Fibroblast of lung (primary cell): ENCODE data around the gene LRMDA. TPM values are rescaled to one million over a fixed set of nuclear protein-coding genes. Genes with fewer than 3 reads are reported as not detected.

Source experiments
- DNase-seq, 2 donors: peaks; one replicate each; pipeline versions ENCODE4 v3.0.0 to v3.0.0-alpha.2; 2010; ENCODE audit warnings: low read depth in 2 of 2
- H2AFZ ChIP-seq: 2 replicates; pipeline ENCODE4 v1.5.1; 2012; ENCODE audit warnings: low read length, control low read depth, inconsistent platforms
- H3K27ac ChIP-seq: 2 replicates; pipeline ENCODE4 v1.5.1; 2011; ENCODE audit warnings: low read length, control low read depth; ENCODE audit not compliant: insufficient read depth
- H3K27me3 ChIP-seq: 2 replicates; pipeline ENCODE4 v1.5.1; 2011; ENCODE audit warnings: mild to moderate bottlenecking, low read length; ENCODE audit not compliant: control insufficient read depth, insufficient read depth
- H3K36me3 ChIP-seq: 2 replicates; pipeline ENCODE4 v1.5.1; 2011; ENCODE audit warnings: low read length; ENCODE audit not compliant: control insufficient read depth, insufficient read depth
- H3K4me1 ChIP-seq: 2 replicates; pipeline ENCODE4 v1.5.1; 2011; ENCODE audit warnings: low read length; ENCODE audit not compliant: control insufficient read depth, insufficient read depth; ENCODE audit errors: extremely low read depth
- H3K4me2 ChIP-seq: 2 replicates; pipeline ENCODE4 v1.5.1; 2011; ENCODE audit warnings: low read length, control low read depth; ENCODE audit not compliant: insufficient read depth; ENCODE audit errors: extremely low read depth
- H3K4me3 ChIP-seq, 4 experiments: fragments of 200-600 bp in 1 of 4; sonication (generic) in 1 of 4; replicated peaks in 1 of 4; 2 replicates each; pipeline ENCODE4 v1.5.1; 2011 to 2016; ENCODE audit warnings: low read length in 4 of 4, low read depth in 3 of 4, mild to moderate bottlenecking in 3 of 4, control low read depth in 2 of 4, inconsistent platforms in 1 of 4, mixed read lengths in 1 of 4; ENCODE audit not compliant: insufficient read depth in 1 of 4; ENCODE audit errors: control extremely low read depth in 1 of 4
- H3K79me2 ChIP-seq: 2 replicates; pipeline ENCODE4 v1.5.1; 2012; ENCODE audit warnings: mild to moderate bottlenecking, low read length, inconsistent platforms; ENCODE audit not compliant: control insufficient read depth, insufficient read depth
- H3K9ac ChIP-seq: 2 replicates; pipeline ENCODE4 v1.5.1; 2011; ENCODE audit warnings: mild to moderate bottlenecking, low read length, control low read depth; ENCODE audit not compliant: insufficient read depth
- H3K9me3 ChIP-seq: 2 replicates; pipeline ENCODE4 v1.5.1; 2012; ENCODE audit warnings: low read depth, low read length; ENCODE audit not compliant: control insufficient read depth, insufficient read depth
- H4K20me1 ChIP-seq: 2 replicates; pipeline ENCODE4 v1.5.1; 2011; ENCODE audit warnings: low read length; ENCODE audit not compliant: control insufficient read depth, insufficient read depth; ENCODE audit errors: extremely low read depth
- CTCF ChIP-seq, 2 donors: IDR thresholded peaks in 1 of 2; conservative IDR thresholded peaks in 1 of 2; 1 replicate in 1 of 2; 2 replicates in 1 of 2; pipeline ENCODE4 v1.5.1; 2011 to 2012; ENCODE audit warnings: low read length in 2 of 2, control low read depth in 1 of 2, inconsistent platforms in 1 of 2, low read depth in 1 of 2, mild to moderate bottlenecking in 1 of 2
- EZH2 ChIP-seq: IDR thresholded peaks from 2 replicates; pipeline ENCODE4 v1.5.1; 2012; ENCODE audit warnings: low read length, control low read depth, mild to moderate bottlenecking; ENCODE audit errors: missing control alignments
- polyA plus RNA-seq, 2 donors: library from polyadenylated mRNA; depleted of rRNA in 1 of 2; stranded (reverse) in 1 of 2; unstranded in 1 of 2; fragments of >200 nt; gene quantifications; 2 replicates each; pipeline ENCODE4 v1.2.1, GENCODE V29; 2011 to 2012; ENCODE audit warnings: missing spikeins in 1 of 2
- total RNA-seq: library from RNA; depleted of rRNA; stranded (reverse); fragments of >200 nt; gene quantifications from 2 replicates; pipeline ENCODE4 v1.2.1, GENCODE V29; 2014

The LRMDA gene
- total and polyA plus RNA-seq, 2 donors (not counting 1 experiment from before 2014, with no cell fraction given) = 1.7 to 2.0 TPM

DNA sequence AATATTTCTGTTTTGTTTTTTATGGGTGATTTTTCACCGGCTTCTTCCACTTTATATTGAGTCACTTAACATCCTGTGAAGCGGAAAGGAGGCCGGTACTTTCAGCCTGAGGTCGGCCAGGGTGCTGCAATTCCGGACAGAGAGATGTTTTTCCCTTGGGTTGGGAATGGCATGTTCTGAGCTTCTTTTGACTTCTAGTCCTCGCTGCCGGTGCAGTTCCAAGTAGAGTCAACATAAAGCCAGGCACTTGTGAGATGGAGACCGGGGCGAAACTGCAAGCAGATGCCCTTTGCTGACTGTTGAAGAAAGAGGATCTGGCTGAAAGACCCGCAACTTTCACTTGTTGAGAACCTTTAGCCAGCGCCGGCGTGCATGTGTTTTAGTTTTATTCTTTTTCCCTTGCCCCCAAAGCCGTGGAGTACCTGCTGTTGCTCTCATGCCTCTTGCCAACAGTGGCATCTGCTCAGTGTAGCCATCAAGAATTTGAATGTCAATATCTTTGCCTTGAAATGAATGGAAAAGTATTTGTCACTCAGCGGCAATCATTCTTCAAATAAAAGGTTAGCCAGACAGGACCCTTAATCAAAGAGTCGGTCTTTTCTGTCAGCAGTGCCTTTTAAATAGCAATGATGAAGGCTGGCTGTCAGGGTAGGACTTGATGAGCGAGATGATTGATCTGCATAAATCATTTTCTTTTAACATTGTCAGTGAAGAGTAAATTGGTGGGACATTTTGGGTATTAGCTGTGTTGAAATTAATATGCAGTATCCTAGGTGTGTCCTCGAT, 351.2 kb downstream of the LRMDA start:
- Histone ChIP-seq H3K9ac (no peak overlapping the region), H4K20me1 (no peaks in the 10 kb centered on the region), H2AFZ (no peak overlapping the region), H3K9me3 (no peaks in the 10 kb centered on the region), H3K4me1 (no peaks in the 10 kb centered on the region), H3K27me3 (peaks cover 2% of the 10 kb centered on the region), H3K79me2 (no peaks in the 10 kb centered on the region), H3K27ac (no peak overlapping the region), H3K4me3 (no peak overlapping the region), H3K4me2 (no peak overlapping the region), H3K36me3 (no peaks in the 10 kb centered on the region)
- DNase-seq = peak in 1 of 2 donors; percentile 9
- TF ChIP-seq EZH2 = no peak
- TF ChIP-seq CTCF (conservative IDR thresholded peaks at IDR 0.05 in 1 of 2, IDR thresholded peaks at IDR 0.05 in 1 of 2; ENCODE audit: low read depth in 1 of 2, low read length in 2 of 2) = no peak

DNA sequence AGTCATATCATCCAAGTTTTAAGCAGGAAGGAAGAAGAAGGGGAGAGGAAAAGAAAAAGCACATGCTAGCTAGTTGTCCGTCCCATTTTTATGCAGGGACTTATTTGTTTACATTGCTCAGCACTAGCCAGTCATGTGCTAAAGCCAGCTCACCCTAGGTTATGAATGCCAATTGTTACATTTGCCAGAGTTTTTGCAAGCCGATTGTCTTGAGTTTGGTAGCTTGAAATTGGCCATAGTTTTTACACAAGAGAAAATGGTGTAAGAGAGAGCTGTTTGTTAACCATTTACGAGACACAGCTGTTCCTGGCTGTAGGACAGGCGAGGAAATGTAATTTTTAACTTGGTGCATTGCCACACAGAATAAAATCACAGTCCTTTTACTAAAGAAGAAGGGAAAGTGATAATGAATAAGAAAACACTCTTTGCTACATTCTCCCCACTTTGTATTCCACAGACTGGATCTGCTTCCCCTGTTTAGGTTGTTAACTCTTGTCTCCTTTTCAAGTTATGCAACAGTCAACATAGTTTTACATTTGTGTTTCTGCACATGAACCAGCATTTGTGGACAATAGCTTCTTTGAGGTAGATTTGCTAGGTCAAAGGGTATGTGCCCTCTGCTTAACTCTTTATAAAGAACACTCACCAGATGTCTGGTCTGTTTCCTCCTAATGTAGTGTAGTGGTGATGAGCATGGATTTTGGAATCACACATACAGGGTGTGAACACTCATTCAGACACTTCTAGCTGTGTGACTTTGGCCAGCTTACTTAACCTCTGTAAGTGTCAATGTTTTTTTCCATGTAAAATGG, 357.2 kb downstream of the LRMDA start:
- DNase-seq = peak; percentile 20 to 95
- no peak overlapping the region for H3K9ac ChIP-seq
- no peak overlapping the region for H3K4me3 ChIP-seq
- H3K27ac ChIP-seq = no peak overlapping the region
- TF ChIP-seq EZH2 (no peak), CTCF (conservative IDR thresholded peaks at IDR 0.05 in 1 of 2, IDR thresholded peaks at IDR 0.05 in 1 of 2; ENCODE audit: low read depth in 1 of 2, low read length in 2 of 2) (no peak)
- no peaks in the 10 kb centered on the region for H3K9me3 ChIP-seq
- H2AFZ ChIP-seq = no peak overlapping the region
- H3K4me2 ChIP-seq = no peak overlapping the region
- H3K27me3 ChIP-seq = no peaks in the 10 kb centered on the region
- no peaks in the 10 kb centered on the region for H3K79me2 ChIP-seq
- H3K36me3 ChIP-seq = no peaks in the 10 kb centered on the region
- no peaks in the 10 kb centered on the region for H4K20me1 ChIP-seq
- no peaks in the 10 kb centered on the region for H3K4me1 ChIP-seq

- Histone ChIP-seq H3K27ac (no peak overlapping the region), H2AFZ (no peak overlapping the region), H4K20me1 (no peaks in the 10 kb centered on the region), H3K4me2 (no peak overlapping the region), H3K9ac (no peak overlapping the region), H3K4me1 (no peaks in the 10 kb centered on the region), H3K36me3 (no peaks in the 10 kb centered on the region), H3K9me3 (no peaks in the 10 kb centered on the region), H3K79me2 (no peaks in the 10 kb centered on the region), H3K27me3 (no peaks in the 10 kb centered on the region), H3K4me3 (no peak overlapping the region)
- TF ChIP-seq CTCF (conservative IDR thresholded peaks at IDR 0.05 in 1 of 2, IDR thresholded peaks at IDR 0.05 in 1 of 2; ENCODE audit: low read depth in 1 of 2, low read length in 2 of 2) = no peak
- DNase-seq = no peak
Measured at GRCh38 chr10:75793848-75794247, 362.4 kb downstream of the LRMDA start.
